ENCODE results near the gene NLGN2.
A peak's percentile ranks its signal among the peaks of the same experiment; 100 is the strongest.
"Not testable (repeated sequence)": the region's sequence is repeated elsewhere in the genome, so short reads cannot be mapped to it uniquely, and the experiment has no call there.

The NLGN2 gene

GRCh38 chr17:7407485-7408251 lies at the start of gene NLGN2:
Gene NLGN2 (plus strand): TSS chr17:7407845. CDS start chr17:7408256, 411 bp downstream.
- Mint-ChIP-seq H3K27me3 (no peaks in the 10 kb centered on the region), H3K36me3 (no peaks in the 10 kb centered on the region), H3K27ac (no peak within 1 kb of the TSS), H3K4me1 (peaks cover 20% of the 10 kb centered on the region), H3K4me3 (peak within 1 kb of the TSS; percentile 27), H3K9me3 (no peaks in the 10 kb centered on the region)

- H3K4me1 Mint-ChIP-seq: no peaks in the 10 kb centered on the region
- H3K27ac Mint-ChIP-seq: no peak overlapping the region
- no peaks in the 10 kb centered on the region for H3K9me3 Mint-ChIP-seq
- H3K27me3 Mint-ChIP-seq: no peaks in the 10 kb centered on the region
- no peaks in the 10 kb centered on the region for H3K36me3 Mint-ChIP-seq
- H3K4me3 Mint-ChIP-seq: no peak overlapping the region
These were observed 45.7 kb upstream of the NLGN2 start for GRCh38 chr17:7361906-7362305.

- Mint-ChIP-seq H3K9me3 (no peaks in the 10 kb centered on the region), H3K27me3 (no peaks in the 10 kb centered on the region), H3K4me3 (no peak overlapping the region), H3K4me1 (no peaks in the 10 kb centered on the region), H3K36me3 (no peaks in the 10 kb centered on the region), H3K27ac (no peak overlapping the region)
These were observed 44.3 kb upstream of the NLGN2 start for GRCh38 chr17:7363311-7363710.

GRCh38 chr17:7365963-7366362 lies 41.7 kb upstream of the NLGN2 start:
- H3K4me1 Mint-ChIP-seq, H3K27me3 Mint-ChIP-seq, H3K4me3 Mint-ChIP-seq, H3K9me3 Mint-ChIP-seq, H3K27ac Mint-ChIP-seq, H3K36me3 Mint-ChIP-seq: not testable (repeated sequence)

- H3K4me1 Mint-ChIP-seq: no peaks in the 10 kb centered on the region
- no peaks in the 10 kb centered on the region for H3K36me3 Mint-ChIP-seq
- H3K9me3 Mint-ChIP-seq: no peaks in the 10 kb centered on the region
- H3K27me3 Mint-ChIP-seq: no peaks in the 10 kb centered on the region
- no peak overlapping the region for H3K4me3 Mint-ChIP-seq
- H3K27ac Mint-ChIP-seq: no peak overlapping the region
These were observed 40.6 kb upstream of the NLGN2 start for GRCh38 chr17:7367083-7367482.

- Mint-ChIP-seq H3K4me3 (no peak overlapping the region), H3K4me1 (no peaks in the 10 kb centered on the region), H3K36me3 (no peaks in the 10 kb centered on the region), H3K9me3 (no peaks in the 10 kb centered on the region), H3K27ac (no peak overlapping the region), H3K27me3 (no peaks in the 10 kb centered on the region)
These were observed 39.6 kb upstream of the NLGN2 start for GRCh38 chr17:7367918-7368598.

GRCh38 chr17:7368599-7368994 lies 39.0 kb upstream of the NLGN2 start:
- not testable (repeated sequence) for H3K4me1 Mint-ChIP-seq, H3K9me3 Mint-ChIP-seq, H3K36me3 Mint-ChIP-seq, H3K27me3 Mint-ChIP-seq, H3K27ac Mint-ChIP-seq, H3K4me3 Mint-ChIP-seq

GRCh38 chr17:7369825-7370224 lies 37.8 kb upstream of the NLGN2 start:
- H3K27ac Mint-ChIP-seq: no peak overlapping the region
- H3K9me3 Mint-ChIP-seq: no peaks in the 10 kb centered on the region
- no peaks in the 10 kb centered on the region for H3K4me1 Mint-ChIP-seq
- H3K4me3 Mint-ChIP-seq: no peak overlapping the region
- no peaks in the 10 kb centered on the region for H3K36me3 Mint-ChIP-seq
- H3K27me3 Mint-ChIP-seq: no peaks in the 10 kb centered on the region

- Mint-ChIP-seq H3K4me1 (no peaks in the 10 kb centered on the region), H3K36me3 (no peaks in the 10 kb centered on the region), H3K4me3 (no peak overlapping the region), H3K27me3 (no peaks in the 10 kb centered on the region), H3K9me3 (no peaks in the 10 kb centered on the region), H3K27ac (no peak overlapping the region)
These were observed 36.8 kb upstream of the NLGN2 start for GRCh38 chr17:7370853-7371252.

GRCh38 chr17:7374353-7374752 lies 33.3 kb upstream of the NLGN2 start:
- Mint-ChIP-seq H3K9me3 (no peaks in the 10 kb centered on the region), H3K4me3 (no peak overlapping the region), H3K36me3 (peaks cover 1% of the 10 kb centered on the region), H3K27me3 (peaks cover 7% of the 10 kb centered on the region), H3K27ac (no peak overlapping the region), H3K4me1 (no peaks in the 10 kb centered on the region)

- Mint-ChIP-seq H3K4me1 (no peaks in the 10 kb centered on the region), H3K9me3 (no peaks in the 10 kb centered on the region), H3K27ac (no peak overlapping the region), H3K36me3 (peaks cover 1% of the 10 kb centered on the region), H3K4me3 (no peak overlapping the region), H3K27me3 (peaks cover 28% of the 10 kb centered on the region)
These were observed 28.5 kb upstream of the NLGN2 start for GRCh38 chr17:7379134-7379533.

- Mint-ChIP-seq H3K4me1 (peaks cover 5% of the 10 kb centered on the region), H3K9me3 (no peaks in the 10 kb centered on the region), H3K4me3 (no peak overlapping the region), H3K36me3 (peaks cover 1% of the 10 kb centered on the region), H3K27ac (no peak overlapping the region), H3K27me3 (peaks cover 28% of the 10 kb centered on the region)
These were observed 27.3 kb upstream of the NLGN2 start for GRCh38 chr17:7380321-7380720.

GRCh38 chr17:7380855-7381683 lies 26.6 kb upstream of the NLGN2 start, which contains the start of gene TNK1:
Gene TNK1 (plus strand): TSS chr17:7381089. CDS start chr17:7382927, 1,838 bp downstream.
- peaks cover 1% of the 10 kb centered on the region for H3K36me3 Mint-ChIP-seq
- no peak within 1 kb of the TSS for H3K27ac Mint-ChIP-seq
- peaks cover 5% of the 10 kb centered on the region for H3K4me1 Mint-ChIP-seq
- no peaks in the 10 kb centered on the region for H3K9me3 Mint-ChIP-seq
- H3K4me3 Mint-ChIP-seq: no peak within 1 kb of the TSS
- H3K27me3 Mint-ChIP-seq: peaks cover 28% of the 10 kb centered on the region

GRCh38 chr17:7382901-7383300 lies 24.7 kb upstream of the NLGN2 start:
- no peak overlapping the region for H3K4me3 Mint-ChIP-seq
- H3K36me3 Mint-ChIP-seq: no peaks in the 10 kb centered on the region
- H3K4me1 Mint-ChIP-seq: peaks cover 5% of the 10 kb centered on the region
- no peaks in the 10 kb centered on the region for H3K9me3 Mint-ChIP-seq
- peaks cover 25% of the 10 kb centered on the region for H3K27me3 Mint-ChIP-seq
- H3K27ac Mint-ChIP-seq: no peak overlapping the region

GRCh38 chr17:7383371-7383741 lies 24.3 kb upstream of the NLGN2 start:
- peaks cover 5% of the 10 kb centered on the region for H3K4me1 Mint-ChIP-seq
- H3K9me3 Mint-ChIP-seq: no peaks in the 10 kb centered on the region
- no peak overlapping the region for H3K27ac Mint-ChIP-seq
- no peaks in the 10 kb centered on the region for H3K36me3 Mint-ChIP-seq
- peaks cover 25% of the 10 kb centered on the region for H3K27me3 Mint-ChIP-seq
- peak overlapping the region; percentile 33 for H3K4me3 Mint-ChIP-seq
